Hepatocyte (in vitro differentiated cells): ENCODE measurements around the gene HYAL3. TPM values are rescaled to one million over a fixed set of nuclear protein-coding genes. Genes with fewer than 3 reads are reported as not detected.

ENCODE experiments used
- DNase-seq: peaks from one replicate; pipeline ENCODE4 v3.0.0-alpha.2; 2016; ENCODE audit warnings: low spot score
- H2AFZ ChIP-seq: fragments of 200-600 bp; sonication (generic); 2 replicates; pipeline ENCODE4 v1.6.0; 2016; ENCODE audit warnings: antibody characterized with exemption, mild to moderate bottlenecking
- H3K27ac ChIP-seq: fragments of 200-600 bp; sonication (generic); 2 replicates; pipeline ENCODE4 v1.5.1; 2016; ENCODE audit warnings: mild to moderate bottlenecking
- H3K27me3 ChIP-seq: fragments of 200-600 bp; sonication (generic); 2 replicates; pipeline ENCODE4 v1.6.1; 2016
- H3K36me3 ChIP-seq: fragments of 200-600 bp; sonication (generic); replicated peaks from 2 replicates; pipeline ENCODE4 v1.5.1; 2016; ENCODE audit warnings: low read depth; ENCODE audit not compliant: insufficient read depth
- H3K4me1 ChIP-seq: fragments of 200-600 bp; sonication (generic); 2 replicates; pipeline ENCODE4 v1.5.1; 2016; ENCODE audit warnings: mild to moderate bottlenecking, moderate library complexity; ENCODE audit not compliant: insufficient read depth
- H3K4me2 ChIP-seq: fragments of 200-600 bp; sonication (generic); 2 replicates; pipeline ENCODE4 v1.6.0; 2016
- H3K4me3 ChIP-seq: fragments of 200-600 bp; sonication (generic); 2 replicates; pipeline ENCODE4 v1.5.1; 2016; ENCODE audit warnings: mild to moderate bottlenecking
- H3K79me2 ChIP-seq: fragments of 200-600 bp; sonication (generic); 2 replicates; pipeline ENCODE4 v1.6.0; 2017; ENCODE audit warnings: mild to moderate bottlenecking
- H3K9me2 ChIP-seq: fragments of 200-600 bp; sonication (generic); replicated peaks from 2 replicates; pipeline ENCODE4 v1.6.0; 2017; ENCODE audit warnings: mild to moderate bottlenecking; ENCODE audit not compliant: insufficient read depth
- H3K9me3 ChIP-seq: fragments of 200-600 bp; sonication (generic); 2 replicates; pipeline ENCODE4 v1.5.1; 2016; ENCODE audit warnings: low read depth, mild to moderate bottlenecking
- H4K20me1 ChIP-seq: fragments of 200-600 bp; sonication (generic); 2 replicates; pipeline ENCODE4 v1.6.0; 2016; ENCODE audit warnings: mild to moderate bottlenecking; ENCODE audit not compliant: insufficient read depth, poor library complexity, severe bottlenecking
- CTCF ChIP-seq: fragments of 200-600 bp; sonication (generic); IDR thresholded peaks from 2 replicates; pipeline ENCODE4 v1.5.1; 2016; ENCODE audit warnings: antibody characterized with exemption, mild to moderate bottlenecking; ENCODE audit not compliant: poor library complexity
- EZH2 ChIP-seq: fragments of 200-600 bp; sonication (generic); IDR thresholded peaks from 2 replicates; pipeline ENCODE4 v1.6.1; 2016; ENCODE audit warnings: antibody characterized with exemption, mild to moderate bottlenecking, borderline replicate concordance
- EZH2phosphoT487 ChIP-seq: fragments of 200-600 bp; sonication (generic); IDR thresholded peaks from one replicate; pipeline ENCODE4 v1.6.1; 2018; ENCODE audit warnings: antibody characterized with exemption, mild to moderate bottlenecking, low read depth, moderate library complexity; ENCODE audit not compliant: unreplicated experiment, severe bottlenecking
- WGBS: methylation state at CpG from one replicate; pipeline ENCODE4 v1.1.6; 2016; ENCODE audit warnings: low lambda C conversion rate; ENCODE audit errors: missing lambda C conversion rate; 5-methylcytosine and 5-hydroxymethylcytosine counted together
- polyA plus RNA-seq: library from polyadenylated mRNA; unstranded; fragments of >200 nt; fragmentation: Nextera tagmentation; extraction: Ambion mirVana; gene quantifications from 2 replicates; pipeline ENCODE4 v1.2.1, GENCODE V29; 2016
- total RNA-seq: library from RNA; depleted of rRNA; stranded (reverse); fragments of >200 nt; gene quantifications from 2 replicates; pipeline ENCODE4 v1.2.3, GENCODE V29; 2014

HYAL3 gene
- total and polyA plus RNA-seq, 2 experiments from 2014 or later = 3.7 to 7.0 TPM

GRCh38 chr3:50318615-50319014 lies 19.4 kb upstream of the HYAL3 start:
- Histone ChIP-seq H3K9me3 (no peaks in the 10 kb centered on the region), H3K9me2 (no peaks in the 10 kb centered on the region), H3K4me2 (peak overlapping the region; percentile 97), H3K36me3 (no peaks in the 10 kb centered on the region), H2AFZ (no peak overlapping the region), H3K4me1 (peaks cover 49% of the 10 kb centered on the region), H3K27me3 (no peaks in the 10 kb centered on the region), H3K79me2 (peaks cover 38% of the 10 kb centered on the region), H4K20me1 (peaks cover 3% of the 10 kb centered on the region), H3K4me3 (no peak overlapping the region), H3K27ac (no peak overlapping the region)
- TF ChIP-seq CTCF (no peak), EZH2 (no peak), EZH2phosphoT487 (no peak)
- DNase-seq = no peak
- 95% methylated on average over 10 of the region's 10 CpGs for WGBS

- peaks cover 3% of the 10 kb centered on the region for H4K20me1 ChIP-seq
- TF ChIP-seq EZH2 (no peak), EZH2phosphoT487 (no peak)
- peaks cover 38% of the 10 kb centered on the region for H3K79me2 ChIP-seq
- H3K4me1 ChIP-seq = peaks cover 49% of the 10 kb centered on the region
- peak overlapping the region; percentile 91 for H3K27ac ChIP-seq
- no peak overlapping the region for H2AFZ ChIP-seq
- no peak overlapping the region for H3K4me3 ChIP-seq
- H3K27me3 ChIP-seq = no peaks in the 10 kb centered on the region
- no peaks in the 10 kb centered on the region for H3K9me2 ChIP-seq
- 94% methylated on average over 10 of the region's 11 CpGs for WGBS
- H3K4me2 ChIP-seq = peak overlapping the region; percentile 97
- H3K36me3 ChIP-seq = no peaks in the 10 kb centered on the region
- H3K9me3 ChIP-seq = no peaks in the 10 kb centered on the region
- no peak for DNase-seq
Observed at GRCh38 chr3:50318163-50318562, 19.0 kb upstream of the HYAL3 start.

- no peaks in the 10 kb centered on the region for H3K36me3 ChIP-seq
- WGBS = 80% methylated on average over 6 of the region's 6 CpGs
- peak overlapping the region; percentile 61 for H3K4me2 ChIP-seq
Observed at GRCh38 chr3:50317300-50317699, 18.1 kb upstream of the HYAL3 start.

More at GRCh38 chr3:50317300-50317699, 18.1 kb upstream of the HYAL3 start:
- Histone ChIP-seq H3K4me1 (peaks cover 43% of the 10 kb centered on the region), H3K9me3 (no peaks in the 10 kb centered on the region), H3K79me2 (peaks cover 38% of the 10 kb centered on the region), H3K9me2 (no peaks in the 10 kb centered on the region), H3K27ac (peak overlapping the region; percentile 91), H4K20me1 (peaks cover 3% of the 10 kb centered on the region), H3K27me3 (no peaks in the 10 kb centered on the region), H3K4me3 (no peak overlapping the region), H2AFZ (no peak overlapping the region)
- TF ChIP-seq EZH2 = no peak
- TF ChIP-seq CTCF = no peak
- TF ChIP-seq EZH2phosphoT487 = no peak
- no peak for DNase-seq
